ENCODE results near the gene PUM2. TPM values are rescaled to one million over a fixed set of nuclear protein-coding genes. Genes with fewer than 3 reads are reported as not detected.

The PUM2 gene
- total and polyA plus RNA-seq, 2 of the 13 experiments (the other 11 are each of a cell fraction or from before 2014, with no cell fraction given), result 69.6 to 69.8 TPM

DNA sequence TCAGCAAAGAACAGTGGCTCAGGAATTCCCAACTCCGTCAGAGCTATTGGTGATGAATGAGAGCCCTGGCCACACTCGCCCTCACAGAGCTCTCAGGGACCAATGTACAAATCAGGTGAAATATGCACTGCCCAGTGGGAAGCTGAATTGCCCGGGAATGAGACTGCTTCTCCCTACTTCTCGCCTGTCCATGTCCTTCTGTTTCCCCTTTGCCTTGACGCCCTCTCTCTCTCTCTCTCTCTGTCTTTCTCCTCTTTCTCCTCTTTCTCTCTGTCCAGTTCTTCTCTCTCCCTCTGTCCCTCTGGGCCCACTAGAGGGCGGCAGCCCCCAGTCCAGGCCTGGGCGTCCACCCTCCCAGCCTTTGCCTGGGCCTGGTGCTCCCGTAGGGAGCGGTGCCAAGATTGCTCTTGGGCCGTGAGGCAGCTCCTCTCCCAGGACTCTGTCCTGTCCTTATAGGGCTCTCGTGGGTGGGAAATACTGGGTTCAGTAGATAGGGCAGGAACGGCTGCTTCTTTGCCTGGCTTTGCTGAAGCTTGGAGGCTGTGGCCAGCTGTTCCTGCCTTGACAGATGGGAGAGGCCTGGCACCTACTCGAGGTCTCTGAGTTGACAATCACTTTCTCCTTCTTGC is 28.4 kb upstream of the PUM2 start (continued):
- TF ChIP-seq, protein P1, sequence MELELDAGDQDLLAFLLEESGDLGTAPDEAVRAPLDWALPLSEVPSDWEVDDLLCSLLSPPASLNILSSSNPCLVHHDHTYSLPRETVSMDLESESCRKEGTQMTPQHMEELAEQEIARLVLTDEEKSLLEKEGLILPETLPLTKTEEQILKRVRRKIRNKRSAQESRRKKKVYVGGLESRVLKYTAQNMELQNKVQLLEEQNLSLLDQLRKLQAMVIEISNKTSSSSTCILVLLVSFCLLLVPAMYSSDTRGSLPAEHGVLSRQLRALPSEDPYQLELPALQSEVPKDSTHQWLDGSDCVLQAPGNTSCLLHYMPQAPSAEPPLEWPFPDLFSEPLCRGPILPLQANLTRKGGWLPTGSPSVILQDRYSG (CRISPR knock-in tag; IDR thresholded peaks at IDR 0.05), result no peak
- TF ChIP-seq KDM2A (CRISPR knock-in tag; IDR thresholded peaks at IDR 0.05; ENCODE audit: borderline replicate concordance, low read depth) (peak; percentile 82), KDM6A (CRISPR knock-in tag; IDR thresholded peaks at IDR 0.05; ENCODE audit: low read depth) (no peak), DNMT1 (CRISPR knock-in tag; IDR thresholded peaks at IDR 0.05) (0 out of 2 replicates have a peak, but pooled peaks have one; percentile 28), ZFP82 (CRISPR knock-in tag; IDR thresholded peaks at IDR 0.05; ENCODE audit: borderline replicate concordance) (no peak), RNF2 (conservative IDR thresholded peaks at IDR 0.05; ENCODE audit: low read depth) (no peak; the same call in 1 of the 2 replicates), SMARCE1 (IDR thresholded peaks at IDR 0.05; ENCODE audit: borderline replicate concordance) (no peak), ZNF670 (CRISPR knock-in tag; IDR thresholded peaks at IDR 0.05; ENCODE audit: borderline replicate concordance) (peak; percentile 40; the same call in 1 of the 2 replicates), MYC (CRISPR knock-in tag; IDR thresholded peaks at IDR 0.05; ENCODE audit: borderline replicate concordance) (peak; percentile 33; the same call in 1 of the 2 replicates)
- TF ChIP-seq, protein P2, sequence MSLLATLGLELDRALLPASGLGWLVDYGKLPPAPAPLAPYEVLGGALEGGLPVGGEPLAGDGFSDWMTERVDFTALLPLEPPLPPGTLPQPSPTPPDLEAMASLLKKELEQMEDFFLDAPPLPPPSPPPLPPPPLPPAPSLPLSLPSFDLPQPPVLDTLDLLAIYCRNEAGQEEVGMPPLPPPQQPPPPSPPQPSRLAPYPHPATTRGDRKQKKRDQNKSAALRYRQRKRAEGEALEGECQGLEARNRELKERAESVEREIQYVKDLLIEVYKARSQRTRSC (CRISPR knock-in tag; IDR thresholded peaks at IDR 0.05; ENCODE audit: low read depth), result no peak
- TF ChIP-seq, protein P3, sequence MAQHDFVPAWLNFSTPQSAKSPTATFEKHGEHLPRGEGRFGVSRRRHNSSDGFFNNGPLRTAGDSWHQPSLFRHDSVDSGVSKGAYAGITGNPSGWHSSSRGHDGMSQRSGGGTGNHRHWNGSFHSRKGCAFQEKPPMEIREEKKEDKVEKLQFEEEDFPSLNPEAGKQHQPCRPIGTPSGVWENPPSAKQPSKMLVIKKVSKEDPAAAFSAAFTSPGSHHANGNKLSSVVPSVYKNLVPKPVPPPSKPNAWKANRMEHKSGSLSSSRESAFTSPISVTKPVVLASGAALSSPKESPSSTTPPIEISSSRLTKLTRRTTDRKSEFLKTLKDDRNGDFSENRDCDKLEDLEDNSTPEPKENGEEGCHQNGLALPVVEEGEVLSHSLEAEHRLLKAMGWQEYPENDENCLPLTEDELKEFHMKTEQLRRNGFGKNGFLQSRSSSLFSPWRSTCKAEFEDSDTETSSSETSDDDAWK (CRISPR knock-in tag; IDR thresholded peaks at IDR 0.05), result no peak
- TF ChIP-seq, protein P4, sequence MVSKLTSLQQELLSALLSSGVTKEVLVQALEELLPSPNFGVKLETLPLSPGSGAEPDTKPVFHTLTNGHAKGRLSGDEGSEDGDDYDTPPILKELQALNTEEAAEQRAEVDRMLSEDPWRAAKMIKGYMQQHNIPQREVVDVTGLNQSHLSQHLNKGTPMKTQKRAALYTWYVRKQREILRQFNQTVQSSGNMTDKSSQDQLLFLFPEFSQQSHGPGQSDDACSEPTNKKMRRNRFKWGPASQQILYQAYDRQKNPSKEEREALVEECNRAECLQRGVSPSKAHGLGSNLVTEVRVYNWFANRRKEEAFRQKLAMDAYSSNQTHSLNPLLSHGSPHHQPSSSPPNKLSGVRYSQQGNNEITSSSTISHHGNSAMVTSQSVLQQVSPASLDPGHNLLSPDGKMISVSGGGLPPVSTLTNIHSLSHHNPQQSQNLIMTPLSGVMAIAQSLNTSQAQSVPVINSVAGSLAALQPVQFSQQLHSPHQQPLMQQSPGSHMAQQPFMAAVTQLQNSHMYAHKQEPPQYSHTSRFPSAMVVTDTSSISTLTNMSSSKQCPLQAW (CRISPR knock-in tag; IDR thresholded peaks at IDR 0.05), result no peak
- TF ChIP-seq, protein P5, sequence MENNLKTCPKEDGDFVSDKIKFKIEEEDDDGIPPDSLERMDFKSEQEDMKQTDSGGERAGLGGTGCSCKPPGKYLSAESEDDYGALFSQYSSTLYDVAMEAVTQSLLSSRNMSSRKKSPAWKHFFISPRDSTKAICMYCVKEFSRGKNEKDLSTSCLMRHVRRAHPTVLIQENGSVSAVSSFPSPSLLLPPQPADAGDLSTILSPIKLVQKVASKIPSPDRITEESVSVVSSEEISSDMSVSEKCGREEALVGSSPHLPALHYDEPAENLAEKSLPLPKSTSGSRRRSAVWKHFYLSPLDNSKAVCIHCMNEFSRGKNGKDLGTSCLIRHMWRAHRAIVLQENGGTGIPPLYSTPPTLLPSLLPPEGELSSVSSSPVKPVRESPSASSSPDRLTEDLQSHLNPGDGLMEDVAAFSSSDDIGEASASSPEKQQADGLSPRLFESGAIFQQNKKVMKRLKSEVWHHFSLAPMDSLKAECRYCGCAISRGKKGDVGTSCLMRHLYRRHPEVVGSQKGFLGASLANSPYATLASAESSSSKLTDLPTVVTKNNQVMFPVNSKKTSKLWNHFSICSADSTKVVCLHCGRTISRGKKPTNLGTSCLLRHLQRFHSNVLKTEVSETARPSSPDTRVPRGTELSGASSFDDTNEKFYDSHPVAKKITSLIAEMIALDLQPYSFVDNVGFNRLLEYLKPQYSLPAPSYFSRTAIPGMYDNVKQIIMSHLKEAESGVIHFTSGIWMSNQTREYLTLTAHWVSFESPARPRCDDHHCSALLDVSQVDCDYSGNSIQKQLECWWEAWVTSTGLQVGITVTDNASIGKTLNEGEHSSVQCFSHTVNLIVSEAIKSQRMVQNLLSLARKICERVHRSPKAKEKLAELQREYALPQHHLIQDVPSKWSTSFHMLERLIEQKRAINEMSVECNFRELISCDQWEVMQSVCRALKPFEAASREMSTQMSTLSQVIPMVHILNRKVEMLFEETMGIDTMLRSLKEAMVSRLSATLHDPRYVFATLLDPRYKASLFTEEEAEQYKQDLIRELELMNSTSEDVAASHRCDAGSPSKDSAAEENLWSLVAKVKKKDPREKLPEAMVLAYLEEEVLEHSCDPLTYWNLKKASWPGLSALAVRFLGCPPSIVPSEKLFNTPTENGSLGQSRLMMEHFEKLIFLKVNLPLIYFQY (CRISPR knock-in tag; IDR thresholded peaks at IDR 0.05; ENCODE audit: borderline replicate concordance), result peak; percentile 95
- TF ChIP-seq, protein P6, sequence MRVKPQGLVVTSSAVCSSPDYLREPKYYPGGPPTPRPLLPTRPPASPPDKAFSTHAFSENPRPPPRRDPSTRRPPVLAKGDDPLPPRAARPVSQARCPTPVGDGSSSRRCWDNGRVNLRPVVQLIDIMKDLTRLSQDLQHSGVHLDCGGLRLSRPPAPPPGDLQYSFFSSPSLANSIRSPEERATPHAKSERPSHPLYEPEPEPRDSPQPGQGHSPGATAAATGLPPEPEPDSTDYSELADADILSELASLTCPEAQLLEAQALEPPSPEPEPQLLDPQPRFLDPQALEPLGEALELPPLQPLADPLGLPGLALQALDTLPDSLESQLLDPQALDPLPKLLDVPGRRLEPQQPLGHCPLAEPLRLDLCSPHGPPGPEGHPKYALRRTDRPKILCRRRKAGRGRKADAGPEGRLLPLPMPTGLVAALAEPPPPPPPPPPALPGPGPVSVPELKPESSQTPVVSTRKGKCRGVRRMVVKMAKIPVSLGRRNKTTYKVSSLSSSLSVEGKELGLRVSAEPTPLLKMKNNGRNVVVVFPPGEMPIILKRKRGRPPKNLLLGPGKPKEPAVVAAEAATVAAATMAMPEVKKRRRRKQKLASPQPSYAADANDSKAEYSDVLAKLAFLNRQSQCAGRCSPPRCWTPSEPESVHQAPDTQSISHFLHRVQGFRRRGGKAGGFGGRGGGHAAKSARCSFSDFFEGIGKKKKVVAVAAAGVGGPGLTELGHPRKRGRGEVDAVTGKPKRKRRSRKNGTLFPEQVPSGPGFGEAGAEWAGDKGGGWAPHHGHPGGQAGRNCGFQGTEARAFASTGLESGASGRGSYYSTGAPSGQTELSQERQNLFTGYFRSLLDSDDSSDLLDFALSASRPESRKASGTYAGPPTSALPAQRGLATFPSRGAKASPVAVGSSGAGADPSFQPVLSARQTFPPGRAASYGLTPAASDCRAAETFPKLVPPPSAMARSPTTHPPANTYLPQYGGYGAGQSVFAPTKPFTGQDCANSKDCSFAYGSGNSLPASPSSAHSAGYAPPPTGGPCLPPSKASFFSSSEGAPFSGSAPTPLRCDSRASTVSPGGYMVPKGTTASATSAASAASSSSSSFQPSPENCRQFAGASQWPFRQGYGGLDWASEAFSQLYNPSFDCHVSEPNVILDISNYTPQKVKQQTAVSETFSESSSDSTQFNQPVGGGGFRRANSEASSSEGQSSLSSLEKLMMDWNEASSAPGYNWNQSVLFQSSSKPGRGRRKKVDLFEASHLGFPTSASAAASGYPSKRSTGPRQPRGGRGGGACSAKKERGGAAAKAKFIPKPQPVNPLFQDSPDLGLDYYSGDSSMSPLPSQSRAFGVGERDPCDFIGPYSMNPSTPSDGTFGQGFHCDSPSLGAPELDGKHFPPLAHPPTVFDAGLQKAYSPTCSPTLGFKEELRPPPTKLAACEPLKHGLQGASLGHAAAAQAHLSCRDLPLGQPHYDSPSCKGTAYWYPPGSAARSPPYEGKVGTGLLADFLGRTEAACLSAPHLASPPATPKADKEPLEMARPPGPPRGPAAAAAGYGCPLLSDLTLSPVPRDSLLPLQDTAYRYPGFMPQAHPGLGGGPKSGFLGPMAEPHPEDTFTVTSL (CRISPR knock-in tag; IDR thresholded peaks at IDR 0.05; ENCODE audit: borderline replicate concordance), result no peak
